ENCODE data around the gene NFIA.

NFIA gene

GRCh38 chr1:61247051-61247825, 164.9 kb downstream of the NFIA start:
- Histone ChIP-seq H2BK5ac (ENCODE audit: low read length) (no peak overlapping the region), H2AK5ac (ENCODE audit: low read depth, low read length) (peak overlapping the region; percentile 12), H3K27ac (replicated peaks; ENCODE audit: low read length) (no peak overlapping the region), H3K9ac (ENCODE audit: low read depth, low read length, poor library complexity) (no peak overlapping the region), H2BK15ac (ENCODE audit: low read length) (no peak overlapping the region), H2BK120ac (ENCODE audit: low read depth, low read length) (no peak overlapping the region), H3K4me1 (ENCODE audit: control insufficient read depth in 2 of 2, insufficient read depth in 1 of 2, low read depth in 1 of 2, low read length in 2 of 2) (peaks cover 0 to 7% of the 10 kb centered on the region in 2 donors), H3K9me3 (replicated peaks in 1 of 2; ENCODE audit: control insufficient read depth in 2 of 2, insufficient read depth in 1 of 2, low read depth in 1 of 2, low read length in 2 of 2) (no peaks in the 10 kb centered on the region), H3K23ac (ENCODE audit: low read depth, low read length, poor library complexity) (no peak overlapping the region), H4K8ac (ENCODE audit: low read depth, low read length) (no peak overlapping the region), H3K27me3 (ENCODE audit: control insufficient read depth in 3 of 3, insufficient read depth in 3 of 3, low read depth in 1 of 3, low read length in 3 of 3) (no peaks in the 10 kb centered on the region), H4K91ac (ENCODE audit: low read depth, low read length, poor library complexity) (no peak overlapping the region), H3K4me2 (ENCODE audit: insufficient read depth, low read length, poor library complexity, severe bottlenecking) (no peak overlapping the region), H3K4me3 (ENCODE audit: low read length in 2 of 2) (no peak overlapping the region), H3K36me3 (replicated peaks in 1 of 2; ENCODE audit: control insufficient read depth in 2 of 2, insufficient read depth in 2 of 2, low read length in 2 of 2) (no peaks in the 10 kb centered on the region), H3K4ac (ENCODE audit: low read length) (no peak overlapping the region), H3K79me1 (ENCODE audit: low read depth, low read length) (no peaks in the 10 kb centered on the region), H3K18ac (ENCODE audit: low read length) (peak overlapping the region; percentile 11), H2AFZ (ENCODE audit: low read length) (no peak overlapping the region), H2BK12ac (ENCODE audit: low read length) (no peak overlapping the region), H3K14ac (ENCODE audit: low read length) (no peak overlapping the region)
- WGBS, 2 donors (ENCODE audit: extremely low coverage in 2 of 2, insufficient read length in 2 of 2, insufficient replicate concordance in 1 of 2) = no CpG with 5 or more reads among the region's 8 CpGs
- no peak for DNase-seq (ENCODE audit: low spot score)

GRCh38 chr1:61247881-61248752, 165.8 kb downstream of the NFIA start:
- Histone ChIP-seq H3K4me3 (ENCODE audit: low read length in 2 of 2) (no peak overlapping the region), H3K36me3 (replicated peaks in 1 of 2; ENCODE audit: control insufficient read depth in 2 of 2, insufficient read depth in 2 of 2, low read length in 2 of 2) (no peaks in the 10 kb centered on the region)
- no CpG with 5 or more reads among the region's 6 CpGs for WGBS, 2 donors (ENCODE audit: extremely low coverage in 2 of 2, insufficient read length in 2 of 2, insufficient replicate concordance in 1 of 2)

GRCh38 chr1:61250933-61251332, 168.6 kb downstream of the NFIA start:
- Histone ChIP-seq H3K4me2 (ENCODE audit: insufficient read depth, low read length, poor library complexity, severe bottlenecking) (no peak overlapping the region), H3K14ac (ENCODE audit: low read length) (no peak overlapping the region), H2AFZ (ENCODE audit: low read length) (no peak overlapping the region), H3K9ac (ENCODE audit: low read depth, low read length, poor library complexity) (no peak overlapping the region), H3K18ac (ENCODE audit: low read length) (no peak overlapping the region), H3K36me3 (replicated peaks in 1 of 2; ENCODE audit: control insufficient read depth in 2 of 2, insufficient read depth in 2 of 2, low read length in 2 of 2) (no peaks in the 10 kb centered on the region), H3K4ac (ENCODE audit: low read length) (no peak overlapping the region), H2BK120ac (ENCODE audit: low read depth, low read length) (no peak overlapping the region), H4K91ac (ENCODE audit: low read depth, low read length, poor library complexity) (no peak overlapping the region), H3K4me1 (ENCODE audit: control insufficient read depth in 2 of 2, insufficient read depth in 1 of 2, low read depth in 1 of 2, low read length in 2 of 2) (peaks cover 0 to 5% of the 10 kb centered on the region in 2 donors), H2BK15ac (ENCODE audit: low read length) (no peak overlapping the region), H4K8ac (ENCODE audit: low read depth, low read length) (no peak overlapping the region), H2BK5ac (ENCODE audit: low read length) (no peak overlapping the region), H3K9me3 (replicated peaks in 1 of 2; ENCODE audit: control insufficient read depth in 2 of 2, insufficient read depth in 1 of 2, low read depth in 1 of 2, low read length in 2 of 2) (no peaks in the 10 kb centered on the region), H3K27ac (replicated peaks; ENCODE audit: low read length) (no peak overlapping the region), H2AK5ac (ENCODE audit: low read depth, low read length) (no peak overlapping the region), H2BK12ac (ENCODE audit: low read length) (no peak overlapping the region), H3K79me1 (ENCODE audit: low read depth, low read length) (no peaks in the 10 kb centered on the region), H3K4me3 (ENCODE audit: low read length in 2 of 2) (no peak overlapping the region), H3K27me3 (ENCODE audit: control insufficient read depth in 3 of 3, insufficient read depth in 3 of 3, low read depth in 1 of 3, low read length in 3 of 3) (no peaks in the 10 kb centered on the region), H3K23ac (ENCODE audit: low read depth, low read length, poor library complexity) (no peak overlapping the region)
- no CpG with 5 or more reads among the region's 5 CpGs for WGBS, 2 donors (ENCODE audit: extremely low coverage in 2 of 2, insufficient read length in 2 of 2, insufficient replicate concordance in 1 of 2)
- no peak for DNase-seq (ENCODE audit: low spot score)

More at GRCh38 chr1:61247881-61248752, 165.8 kb downstream of the NFIA start:
- H3K9ac ChIP-seq (ENCODE audit: low read depth, low read length, poor library complexity) = no peak overlapping the region
- H2BK5ac ChIP-seq (ENCODE audit: low read length) = no peak overlapping the region
- H3K27ac ChIP-seq (replicated peaks; ENCODE audit: low read length) = no peak overlapping the region
- no peak overlapping the region for H3K18ac ChIP-seq (ENCODE audit: low read length)
- H2BK12ac ChIP-seq (ENCODE audit: low read length) = no peak overlapping the region
- H3K27me3 ChIP-seq (ENCODE audit: control insufficient read depth in 3 of 3, insufficient read depth in 3 of 3, low read depth in 1 of 3, low read length in 3 of 3) = no peaks in the 10 kb centered on the region
- no peak overlapping the region for H3K14ac ChIP-seq (ENCODE audit: low read length)
- no peak overlapping the region for H4K8ac ChIP-seq (ENCODE audit: low read depth, low read length)
- no peak overlapping the region for H2AK5ac ChIP-seq (ENCODE audit: low read depth, low read length)
- H3K23ac ChIP-seq (ENCODE audit: low read depth, low read length, poor library complexity) = no peak overlapping the region
- no peaks in the 10 kb centered on the region for H3K79me1 ChIP-seq (ENCODE audit: low read depth, low read length)
- no peak overlapping the region for H3K4me2 ChIP-seq (ENCODE audit: insufficient read depth, low read length, poor library complexity, severe bottlenecking)
- DNase-seq (ENCODE audit: low spot score) = peak; percentile 32
- H2BK15ac ChIP-seq (ENCODE audit: low read length) = no peak overlapping the region
- H4K91ac ChIP-seq (ENCODE audit: low read depth, low read length, poor library complexity) = no peak overlapping the region
- no peaks in the 10 kb centered on the region for H3K9me3 ChIP-seq (replicated peaks in 1 of 2; ENCODE audit: control insufficient read depth in 2 of 2, insufficient read depth in 1 of 2, low read depth in 1 of 2, low read length in 2 of 2)
- no peak overlapping the region for H2BK120ac ChIP-seq (ENCODE audit: low read depth, low read length)
- H3K4ac ChIP-seq (ENCODE audit: low read length) = no peak overlapping the region
- H2AFZ ChIP-seq (ENCODE audit: low read length) = no peak overlapping the region
- peaks cover 0 to 7% of the 10 kb centered on the region in 2 donors for H3K4me1 ChIP-seq (ENCODE audit: control insufficient read depth in 2 of 2, insufficient read depth in 1 of 2, low read depth in 1 of 2, low read length in 2 of 2)
